HepG2 (cell line): ENCODE measurements around the gene CEBPG. TPM values are rescaled to one million over a fixed set of nuclear protein-coding genes. Genes with fewer than 3 reads are reported as not detected.

ENCODE experiments used
- ATAC-seq: fragments of 200-7000 bp; cut with Tn5 transposase; 3 replicates; pipeline ENCODE4 v1.9.1; 2020; ENCODE audit warnings: mild to moderate bottlenecking, moderate library complexity
- BruUV-seq: library from RNA; stranded (reverse); fragments of 400-500 nt; replicated peaks from 2 replicates; lab custom pipeline; 2021; lab: Mats Ljungman, UMichigan
- CTCF ChIA-PET: fragments of 300-600 bp; formaldehyde crosslinking; extraction: SDS; loops from one replicate; lab custom pipeline; 2021; ENCODE audit warnings: low total read pairs, inconsistent platforms, low intra/inter-chr PET ratio; lab: Yijun Ruan, JAX
- POLR2A ChIA-PET: fragments of 350-600 bp; sonication (Branson Sonifier 250); formaldehyde crosslinking; loops from one replicate; lab custom pipeline; 2020; ENCODE audit warnings: antibody characterized with exemption, inconsistent platforms; lab: Yijun Ruan, JAX
- DNase-seq: peaks from one replicate; pipeline ENCODE4 v3.0.0-alpha.2; 2015; ENCODE audit warnings: low spot score
- FAIRE-seq: peaks from 3 replicates; lab custom pipeline; 2011; peaks lifted over from hg19 to GRCh38; lab: Jason Lieb, UNC
- H2AFZ ChIP-seq: one replicate; pipeline ENCODE4 v1.6.1; 2011; ENCODE audit warnings: low read length, inconsistent platforms
- H3K27ac ChIP-seq: fragments of 300-600 bp; 3 replicates; pipeline ENCODE4 v1.8.0; 2011; ENCODE audit warnings: mixed run types, mild to moderate bottlenecking, mixed read lengths, low read length, inconsistent platforms; ENCODE audit not compliant: insufficient read depth; ENCODE audit errors: extremely low read length
- H3K27me3 ChIP-seq, 2 experiments: fragments of 200-600 bp in 1 of 2; 2 replicates in 1 of 2; 3 replicates in 1 of 2; pipeline versions ENCODE4 v1.6.0 to v1.8.0; 2011; ENCODE audit warnings: low read length in 2 of 2, mild to moderate bottlenecking in 2 of 2, moderate library complexity in 2 of 2, inconsistent platforms in 1 of 2; ENCODE audit not compliant: insufficient read depth in 2 of 2, control insufficient read depth in 1 of 2
- H3K36me3 ChIP-seq, 2 experiments: fragments of 200-600 bp in 1 of 2; replicated peaks in 1 of 2; 2 replicates in 1 of 2; 3 replicates in 1 of 2; pipeline versions ENCODE4 v1.5.1 to v1.8.0; 2011; ENCODE audit warnings: low read length in 2 of 2, inconsistent platforms in 1 of 2; ENCODE audit not compliant: insufficient read depth in 2 of 2, control insufficient read depth in 1 of 2
- H3K4me1 ChIP-seq: 2 replicates; pipeline ENCODE4 v1.5.1; 2012; ENCODE audit warnings: low read length, inconsistent platforms; ENCODE audit not compliant: insufficient read depth
- H3K4me2 ChIP-seq: 2 replicates; pipeline ENCODE4 v1.6.0; 2011; ENCODE audit warnings: low read depth, low read length, inconsistent platforms
- H3K4me3 ChIP-seq, 3 experiments: fragments of 200-600 bp in 1 of 3; sonication (generic), shearing (Covaris generic) in 1 of 3; replicated peaks in 1 of 3; 2 replicates each; pipeline ENCODE4 v1.5.1; 2011 to 2016; ENCODE audit warnings: low read length in 3 of 3, inconsistent platforms in 2 of 3, low read depth in 2 of 3, mild to moderate bottlenecking in 2 of 3, control low read depth in 1 of 3, mixed read lengths in 1 of 3; ENCODE audit not compliant: insufficient read depth in 1 of 3
- H3K79me2 ChIP-seq: one replicate; pipeline ENCODE4 v1.6.1; 2011; ENCODE audit warnings: low read length, inconsistent platforms; ENCODE audit not compliant: insufficient read depth
- H3K9ac ChIP-seq: 2 replicates; pipeline ENCODE4 v1.6.0; 2011; ENCODE audit warnings: mild to moderate bottlenecking, low read depth, low read length, inconsistent platforms; ENCODE audit not compliant: insufficient read depth
- H3K9me3 ChIP-seq: 2 replicates; pipeline ENCODE4 v1.5.1; 2012; ENCODE audit warnings: mild to moderate bottlenecking, low read length
- H4K20me1 ChIP-seq: 2 replicates; pipeline ENCODE4 v1.6.0; 2011; ENCODE audit warnings: inconsistent platforms, mild to moderate bottlenecking, low read length, moderate library complexity; ENCODE audit not compliant: insufficient read depth
- DPF2 ChIP-seq: sonication (generic); formaldehyde crosslinking; IDR thresholded peaks from 2 replicates; pipeline ENCODE4 v1.4.0; 2020; ENCODE audit warnings: mild to moderate bottlenecking, low read depth, missing genetic modification reagents, borderline replicate concordance
- GPN1 ChIP-seq: sonication (generic); formaldehyde crosslinking; IDR thresholded peaks from 2 replicates; pipeline ENCODE4 v1.5.1; 2020; ENCODE audit warnings: missing genetic modification reagents, borderline replicate concordance
- JUND ChIP-seq: sonication (generic); formaldehyde crosslinking; IDR thresholded peaks from 2 replicates; pipeline ENCODE4 v1.8.0; 2022; ENCODE audit warnings: mild to moderate bottlenecking, missing genetic modification reagents
- KDM5B ChIP-seq: sonication (generic); formaldehyde crosslinking; IDR thresholded peaks from 2 replicates; pipeline ENCODE4 v1.4.0; 2020; ENCODE audit warnings: missing genetic modification reagents, mild to moderate bottlenecking, borderline replicate concordance
- KLF6 ChIP-seq: IDR thresholded peaks from 2 replicates; pipeline ENCODE4 v1.8.0; 2016; ENCODE audit warnings: missing biosample characterization, missing genetic modification reagents
- NPAS2 ChIP-seq: sonication (generic); formaldehyde crosslinking; IDR thresholded peaks from 2 replicates; pipeline ENCODE4 v1.8.0; 2022; ENCODE audit warnings: mild to moderate bottlenecking, missing genetic modification reagents, borderline replicate concordance
- XBP1 ChIP-seq: sonication (generic); formaldehyde crosslinking; IDR thresholded peaks from 2 replicates; pipeline ENCODE4 v1.5.0; 2020; ENCODE audit warnings: missing genetic modification reagents
- ZNF317 ChIP-seq: sonication (generic); formaldehyde crosslinking; IDR thresholded peaks from 2 replicates; pipeline ENCODE4 v1.5.0; 2020; ENCODE audit warnings: mild to moderate bottlenecking, missing genetic modification reagents
- ZNF350 ChIP-seq: sonication (generic); formaldehyde crosslinking; IDR thresholded peaks from 2 replicates; pipeline ENCODE4 v1.4.0; 2020; ENCODE audit warnings: mild to moderate bottlenecking, low read depth, missing genetic modification reagents, borderline replicate concordance
- WGBS: methylation state at CpG from one replicate; pipeline ENCODE4 v1.1.6; 2017; ENCODE audit warnings: low lambda C conversion rate; 5-methylcytosine and 5-hydroxymethylcytosine counted together
- in situ Hi-C: cut with HindIII; loops from 2 replicates; pipeline ENCODE4 v1.10.0; 2017; ENCODE audit warnings: low pct_unique_long_range_greater_than_20kb; ENCODE audit not compliant: extremely low pct_ligation_motif_present
- intact Hi-C: fragments of 100-400 bp; cut with micrococcal nuclease; formaldehyde crosslinking; loops from one replicate; pipeline ENCODE4 v1.10.0; 2022; ENCODE audit not compliant: unreplicated experiment
- polyA plus RNA-seq, 8 experiments: library from polyadenylated mRNA; depleted of rRNA in 3 of 8; stranded (reverse) in 7 of 8; unstranded in 1 of 8; fragments of >200 nt; fragmentation: Illumina TruSeq in 4 of 8; extraction: Trizol in 4 of 8; gene quantifications; 2 replicates each; pipeline versions ENCODE4 v1.2.1 to v1.2.3, GENCODE V29; 2011 to 2016; ENCODE audit warnings: low read depth in 4 of 8, missing spikeins in 1 of 8, mixed read lengths in 1 of 8; ENCODE audit not compliant: insufficient read depth in 1 of 8
- total RNA-seq, 5 experiments: library from RNA; depleted of rRNA; stranded (reverse); fragments of >200 nt; fragmentation: Illumina TruSeq; extraction: Trizol; gene quantifications; 2 replicates each; pipeline ENCODE4 v1.2.3, GENCODE V29; 2016; ENCODE audit warnings: low read depth in 1 of 5

CEBPG gene
- total and polyA plus RNA-seq, 2 of the 13 experiments (the other 11 are each of a cell fraction or from before 2014, with no cell fraction given): 25.7 to 34.3 TPM

- no peaks in the 10 kb centered on the region for H4K20me1 ChIP-seq
- FAIRE-seq: no peak
- TF ChIP-seq GPN1 (no peak), NPAS2 (no peak), ZNF350 (CRISPR knock-in tag) (no peak), XBP1 (CRISPR knock-in tag) (no peak), JUND (CRISPR knock-in tag) (no peak), ZNF317 (CRISPR knock-in tag) (peak; percentile 98)
- H2AFZ ChIP-seq: no peak overlapping the region
- no peak overlapping the region for H3K4me2 ChIP-seq
- in situ Hi-C loops: no loop called here
- H3K79me2 ChIP-seq: no peaks in the 10 kb centered on the region
- no peak overlapping the region for H3K4me3 ChIP-seq
- no peak for DNase-seq
- H3K9ac ChIP-seq: no peak overlapping the region
- no peak overlapping the region for H3K27ac ChIP-seq
- H3K36me3 ChIP-seq: no peaks in the 10 kb centered on the region
- H3K9me3 ChIP-seq: no peaks in the 10 kb centered on the region
- WGBS: 33% methylated on average over 2 of the region's 2 CpGs
- no TSS peak for BruUV-seq
- 0 out of 5 replicates have a peak, but pooled peaks cover 0 to 3% of the 10 kb centered on the region in 2 experiments for H3K27me3 ChIP-seq
- H3K4me1 ChIP-seq: peaks cover 5% of the 10 kb centered on the region
- no peak for ATAC-seq
- POLR2A ChIA-PET: no interaction called here
- CTCF ChIA-PET: no interaction called here
- intact Hi-C loops: no loop called here
Measured at GRCh38 chr19:33355535-33355934, 18.0 kb upstream of the CEBPG start.

- FAIRE-seq: no peak
- Histone ChIP-seq H3K9ac (no peak overlapping the region), H3K27ac (no peak overlapping the region)
Measured at GRCh38 chr19:33357556-33357955, 16.0 kb upstream of the CEBPG start.

More at GRCh38 chr19:33357556-33357955, 16.0 kb upstream of the CEBPG start:
- intact Hi-C loops (no loop called here), in situ Hi-C loops (no loop called here)
- H2AFZ ChIP-seq: no peak overlapping the region
- no peak overlapping the region for H3K4me2 ChIP-seq
- no peaks in the 10 kb centered on the region for H3K36me3 ChIP-seq
- no peaks in the 10 kb centered on the region for H3K9me3 ChIP-seq
- ATAC-seq (no peak), DNase-seq (no peak)
- no peak for TF ChIP-seq KDM5B (CRISPR knock-in tag)
- TF ChIP-seq KLF6: no peak
- no peak for TF ChIP-seq DPF2
- no peak overlapping the region for H3K4me3 ChIP-seq
- ChIA-PET CTCF (no interaction called here), POLR2A (interaction anchor here (1.1 to 1.2 kb wide), 2 partner anchors 9 to 17 kb away, joined by 3 read pairs; no protein-coding TSS in a partner anchor)
- 10% methylated on average over 1 of the region's 1 CpG for WGBS
- no peaks in the 10 kb centered on the region for H3K4me1 ChIP-seq
- H3K27me3 ChIP-seq: 0 out of 5 replicates have a peak, but pooled peaks cover 0 to 8% of the 10 kb centered on the region in 2 experiments
- no peaks in the 10 kb centered on the region for H4K20me1 ChIP-seq
- BruUV-seq: no TSS peak
- no peaks in the 10 kb centered on the region for H3K79me2 ChIP-seq
